ENCODE results near the gene IMPDH1. TPM values are rescaled to one million over a fixed set of nuclear protein-coding genes. Genes with fewer than 3 reads are reported as not detected.

The IMPDH1 gene
- total RNA-seq, 4 donors from 2014 or later, result 30.2 to 53.7 (median 41.6) TPM

- no peaks in the 10 kb centered on the region for H3K9me3 ChIP-seq
- H3K27me3 ChIP-seq, result peaks cover 0 to 17% (median 0%) of the 10 kb centered on the region in 4 donors
- 40 to 77% methylated on average over 1 to 2 of the region's 3 CpGs for WGBS, 2 donors
- peaks cover 0 to 21% (median 6%) of the 10 kb centered on the region in 3 donors for H3K36me3 ChIP-seq
- H3K27ac ChIP-seq, result no peak overlapping the region
- TF ChIP-seq POLR2A (IDR thresholded peaks at IDR 0.05) (no peak), CTCF (IDR thresholded peaks at IDR 0.05) (no peak)
- no peak for DNase-seq
- no peak overlapping the region for H3K4me3 ChIP-seq
- H3K4me1 ChIP-seq, result peaks cover 0 to 35% (median 7%) of the 10 kb centered on the region in 3 donors
- intact Hi-C loops (cut with DNase I), result loop anchor here (5.0 kb wide), 1 partner anchor 41 kb away; no protein-coding TSS in a partner anchor
These were observed 21.7 kb downstream of the IMPDH1 start for GRCh38 chr7:128388145-128388485.

GRCh38 chr7:128387216-128388144 lies 22.3 kb downstream of the IMPDH1 start:
- WGBS, 2 donors, result 18 to 19% methylated on average over 14 to 17 of the region's 24 CpGs
- Histone ChIP-seq H3K27me3 (peaks cover 0 to 17% (median 0%) of the 10 kb centered on the region in 4 donors), H3K4me3 (no peak overlapping the region), H3K27ac (peak overlapping the region in 1 of 4 donors; percentile 9), H3K9me3 (no peaks in the 10 kb centered on the region), H3K36me3 (peaks cover 0 to 14% (median under 1%) of the 10 kb centered on the region in 3 donors), H3K4me1 (peaks cover 0 to 40% (median 7%) of the 10 kb centered on the region in 3 donors)
- no peak for DNase-seq
- intact Hi-C loops (cut with DNase I), result loop anchor here (5.0 kb wide), 1 partner anchor 40 kb away; no protein-coding TSS in a partner anchor
- TF ChIP-seq CTCF (IDR thresholded peaks at IDR 0.05), result peak; percentile 80 to 89 (median 82)
- no peak for TF ChIP-seq POLR2A (IDR thresholded peaks at IDR 0.05)

GRCh38 chr7:128385988-128386925 lies 23.5 kb downstream of the IMPDH1 start:
- no peak overlapping the region for H3K4me3 ChIP-seq

GRCh38 chr7:128384726-128385125 lies 25.1 kb downstream of the IMPDH1 start:
- TF ChIP-seq CTCF (IDR thresholded peaks at IDR 0.05), result no peak
- TF ChIP-seq POLR2A (IDR thresholded peaks at IDR 0.05), result no peak
- Histone ChIP-seq H3K36me3 (no peaks in the 10 kb centered on the region), H3K4me3 (no peak overlapping the region), H3K27me3 (peaks cover 0 to 17% (median 0%) of the 10 kb centered on the region in 4 donors), H3K9me3 (no peaks in the 10 kb centered on the region), H3K27ac (no peak overlapping the region), H3K4me1 (peaks cover 22 to 67% (median 26%) of the 10 kb centered on the region in 3 donors)
- intact Hi-C loops (cut with DNase I), result loop anchor here (5.0 kb wide), 1 partner anchor 37 kb away; no protein-coding TSS in a partner anchor
- WGBS, 2 donors, result 72 to 77% methylated on average over 7 of the region's 7 CpGs
- DNase-seq, result no peak

More at GRCh38 chr7:128385988-128386925, 23.5 kb downstream of the IMPDH1 start:
- WGBS, 2 donors, result 83 to 84% methylated on average over 4 of the region's 4 CpGs
- H3K27me3 ChIP-seq, result peaks cover 0 to 17% (median 0%) of the 10 kb centered on the region in 4 donors
- no peaks in the 10 kb centered on the region for H3K9me3 ChIP-seq
- H3K36me3 ChIP-seq, result peaks cover 0 to 2% (median 0%) of the 10 kb centered on the region in 3 donors
- no peak for DNase-seq
- peaks cover 7 to 52% (median 12%) of the 10 kb centered on the region in 3 donors for H3K4me1 ChIP-seq
- intact Hi-C loops (cut with DNase I), result loop anchor here (5.0 kb wide), 1 partner anchor 39 kb away; no protein-coding TSS in a partner anchor
- H3K27ac ChIP-seq, result no peak overlapping the region
- TF ChIP-seq CTCF (IDR thresholded peaks at IDR 0.05) (no peak), POLR2A (IDR thresholded peaks at IDR 0.05) (no peak)
